ENCODE measurements around the gene FGFR3.
"Not testable (repeated sequence)": the region's sequence is repeated elsewhere in the genome, so short reads cannot be mapped to it uniquely, and the experiment has no call there.

The FGFR3 gene

DNA sequence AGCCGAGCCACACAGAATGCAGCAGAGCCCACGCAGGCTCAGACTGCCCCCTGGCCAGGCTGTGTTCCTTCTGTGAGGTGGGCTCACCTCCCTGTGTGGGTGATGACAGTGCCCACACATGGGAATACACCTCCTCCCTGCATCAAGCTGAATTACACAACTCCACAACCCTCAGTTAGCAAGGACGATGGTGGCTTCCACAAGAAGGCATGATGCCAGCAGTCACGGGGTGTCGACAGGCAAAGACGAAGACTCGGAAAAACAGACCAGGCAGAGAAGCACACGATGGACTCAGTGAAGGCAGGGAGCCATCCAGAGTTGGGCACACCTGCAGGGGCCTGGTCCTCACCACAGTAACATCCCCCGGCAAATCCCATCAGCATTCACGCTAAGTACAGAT, 50.8 kb downstream of the FGFR3 start:
- DNase-seq = no peak

DNA sequence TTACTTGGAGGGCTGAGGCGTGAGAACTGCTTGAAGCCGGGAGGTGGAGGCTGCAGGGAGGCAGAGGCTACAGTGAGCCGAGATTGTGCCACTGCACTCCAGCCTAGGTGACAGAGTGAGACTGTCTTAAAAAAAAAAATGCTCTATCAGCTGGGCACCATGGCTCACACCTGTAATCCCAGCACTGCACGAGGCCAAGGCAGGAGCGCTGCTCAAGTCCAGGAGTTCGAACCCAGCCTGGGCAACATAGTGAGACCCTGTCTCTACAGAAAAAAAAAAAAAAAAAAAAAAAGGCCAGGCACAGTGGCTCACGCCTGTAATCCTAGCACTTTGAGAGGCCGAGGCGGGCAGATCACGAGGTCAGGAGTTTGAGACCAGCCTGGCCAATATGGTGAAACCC, 51.5 kb downstream of the FGFR3 start:
- not testable (repeated sequence) for DNase-seq

- no peak for DNase-seq
These were observed 53.5 kb downstream of the FGFR3 start for GRCh38 chr4:1846580-1846979.

GRCh38 chr4:1850276-1850675, 57.2 kb downstream of the FGFR3 start:
- no peak for DNase-seq

DNA sequence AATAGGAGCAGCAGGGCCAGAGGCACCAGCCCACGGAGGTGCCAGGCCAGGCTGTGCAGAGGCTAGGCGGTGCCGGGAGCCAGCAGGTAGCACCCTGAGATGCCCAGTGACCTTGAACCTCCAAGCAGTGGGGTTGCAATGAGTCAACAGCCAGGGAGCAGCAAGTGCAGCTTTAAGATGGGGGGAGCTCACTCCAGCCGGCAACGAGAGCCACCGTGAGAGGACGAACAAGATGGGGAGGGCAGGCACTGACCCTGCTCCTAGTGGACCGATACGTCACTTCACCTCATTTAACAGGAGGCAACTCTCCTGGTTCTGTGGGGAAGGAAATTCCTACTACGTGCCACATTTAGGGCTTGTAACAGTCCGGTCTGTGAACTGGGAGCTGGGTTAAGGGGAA, 58.1 kb downstream of the FGFR3 start:
- no peak for DNase-seq

DNA sequence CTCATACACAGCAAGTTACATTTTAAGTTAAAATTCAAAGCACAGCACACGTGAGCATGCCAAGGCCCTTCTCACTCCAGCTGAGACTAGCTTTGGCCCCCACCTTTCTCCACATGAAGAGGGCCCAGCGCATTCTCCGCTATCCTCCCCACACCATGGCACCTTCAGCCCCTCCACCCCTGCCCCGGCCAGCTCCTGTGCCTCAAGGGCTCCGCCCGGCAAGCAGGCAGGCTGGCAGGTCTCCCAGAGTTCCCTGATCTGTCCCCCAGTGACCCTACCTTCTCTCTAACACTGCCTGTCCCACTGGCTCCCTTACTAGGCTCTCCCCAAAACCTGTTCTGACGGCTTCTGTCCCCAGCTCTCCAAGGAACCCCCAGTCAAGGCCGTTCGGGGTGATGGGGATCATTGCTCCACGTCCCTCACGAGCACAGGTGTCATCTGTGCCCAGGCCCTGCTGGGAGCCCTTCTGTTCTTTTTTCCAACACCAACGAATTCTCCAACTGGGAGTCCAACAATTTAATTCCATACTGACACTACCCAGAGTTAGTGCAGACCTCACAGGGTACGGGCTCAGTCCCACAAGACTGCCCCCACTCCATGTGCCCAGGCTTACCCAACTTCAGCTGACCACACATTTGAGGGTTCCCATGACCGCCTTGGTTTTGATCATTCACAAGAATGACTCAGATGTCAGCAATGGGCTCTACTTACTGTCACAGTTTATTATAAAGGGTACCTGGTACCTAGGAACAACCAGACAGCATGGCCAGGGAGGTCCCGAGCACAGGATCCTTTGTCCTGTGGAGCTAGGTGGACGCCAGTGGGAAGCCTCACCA, 58.7 kb downstream of the FGFR3 start:
- DNase-seq = no peak

GRCh38 chr4:1852904-1853623, 60.0 kb downstream of the FGFR3 start:
- no peak for DNase-seq

DNA sequence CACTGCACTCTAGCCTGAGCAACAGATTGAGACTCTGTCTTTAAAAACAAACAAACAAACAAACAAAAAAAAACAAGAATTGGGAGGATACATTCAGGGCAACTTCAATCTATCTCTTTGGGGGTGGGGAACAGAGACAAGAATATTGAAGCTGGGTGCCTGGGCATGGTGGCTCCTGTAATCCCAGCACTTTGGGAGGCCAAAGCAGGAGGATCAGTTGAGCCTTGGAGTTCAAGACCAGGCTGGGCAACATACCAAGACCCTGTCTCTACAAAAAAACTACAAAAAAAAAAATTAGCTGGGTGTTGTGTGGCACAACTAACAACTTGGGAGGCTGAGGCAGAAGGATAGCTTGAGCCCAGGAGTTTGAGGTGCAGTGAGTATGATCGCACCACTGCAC, 61.7 kb downstream of the FGFR3 start:
- no peak for DNase-seq

DNA sequence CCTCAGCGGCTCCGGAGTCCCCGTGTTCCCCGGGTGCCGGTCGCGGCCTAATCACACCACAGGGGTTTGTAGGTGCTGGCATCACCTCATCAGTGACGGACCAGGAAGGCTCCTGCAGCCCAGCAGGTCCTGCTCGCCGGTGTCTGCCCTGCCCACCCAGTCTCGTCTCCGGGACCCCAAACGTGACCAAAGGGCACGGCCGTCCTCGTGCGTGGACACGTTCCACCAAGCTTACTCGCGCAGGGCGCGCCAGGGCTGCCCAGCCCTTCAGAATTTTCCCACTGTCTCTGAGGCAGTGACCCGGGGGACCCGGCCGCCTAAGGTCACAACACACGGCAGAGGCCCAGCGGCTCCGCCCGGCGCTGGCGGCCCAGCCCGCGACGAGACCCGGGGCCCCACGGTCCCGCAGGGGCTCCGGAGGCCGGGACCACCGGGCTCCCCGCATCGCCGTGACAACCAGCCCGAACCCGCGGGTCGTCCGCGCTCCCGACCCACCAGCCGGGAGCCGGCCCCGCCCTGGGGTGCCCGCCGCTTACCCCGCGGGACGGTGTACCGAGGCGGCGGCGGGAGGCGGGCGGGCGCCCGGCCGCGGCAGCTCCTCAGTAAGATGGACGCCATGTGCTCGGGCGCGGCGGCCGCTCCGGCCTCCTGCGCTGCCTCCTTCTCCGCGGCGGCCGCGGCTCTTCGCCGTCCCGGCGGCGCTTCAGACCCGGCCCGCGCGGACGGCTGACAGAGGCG, 62.4 kb downstream of the FGFR3 start:
- DNase-seq = peak; percentile 34

- DNase-seq = peak; percentile 97
These were observed 63.2 kb downstream of the FGFR3 start, which contains the start of gene LETM1 for GRCh38 chr4:1856071-1856942. Gene LETM1, minus strand, starts transcription at chr4:1856156. Its CDS starts 206 bp downstream, at chr4:1855950.

- no peak for DNase-seq
These were observed 64.0 kb downstream of the FGFR3 start for GRCh38 chr4:1856943-1857699.

DNA sequence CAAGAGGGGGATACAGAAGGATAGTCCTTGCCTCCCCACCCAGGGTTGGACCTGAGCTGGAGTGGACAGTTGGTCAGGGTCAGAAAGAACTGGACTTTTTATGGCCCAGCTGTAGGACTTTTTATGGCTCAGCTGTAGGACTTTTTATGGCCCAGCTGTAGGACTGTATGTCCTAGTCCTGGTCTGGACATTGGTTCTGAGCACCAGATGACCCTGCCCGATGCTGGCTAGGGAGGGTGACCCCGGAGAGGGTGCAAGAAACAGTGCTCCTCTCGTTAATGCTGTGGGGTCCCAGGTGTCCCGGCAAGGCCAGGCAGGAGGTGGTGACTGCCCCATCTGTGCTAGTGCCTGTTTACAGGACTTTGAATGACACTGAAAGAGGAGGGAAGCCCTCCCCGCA, 64.8 kb downstream of the FGFR3 start:
- no peak for DNase-seq

Measured in activated CD4-positive, alpha-beta T cell treated with anti-CD3 and anti-CD28 coated beads, Interleukin-2, Interleukin-6, amounts not matched to agents 100 ng/mL and 50 ng/mL, durations not matched to agents 16 hours and 8 hours (primary cell).